ENCODE data around the gene SIGLEC11.
"Not testable (repeated sequence)": the region's sequence is repeated elsewhere in the genome, so short reads cannot be mapped to it uniquely, and the experiment has no call there.

Gene SIGLEC11

DNA sequence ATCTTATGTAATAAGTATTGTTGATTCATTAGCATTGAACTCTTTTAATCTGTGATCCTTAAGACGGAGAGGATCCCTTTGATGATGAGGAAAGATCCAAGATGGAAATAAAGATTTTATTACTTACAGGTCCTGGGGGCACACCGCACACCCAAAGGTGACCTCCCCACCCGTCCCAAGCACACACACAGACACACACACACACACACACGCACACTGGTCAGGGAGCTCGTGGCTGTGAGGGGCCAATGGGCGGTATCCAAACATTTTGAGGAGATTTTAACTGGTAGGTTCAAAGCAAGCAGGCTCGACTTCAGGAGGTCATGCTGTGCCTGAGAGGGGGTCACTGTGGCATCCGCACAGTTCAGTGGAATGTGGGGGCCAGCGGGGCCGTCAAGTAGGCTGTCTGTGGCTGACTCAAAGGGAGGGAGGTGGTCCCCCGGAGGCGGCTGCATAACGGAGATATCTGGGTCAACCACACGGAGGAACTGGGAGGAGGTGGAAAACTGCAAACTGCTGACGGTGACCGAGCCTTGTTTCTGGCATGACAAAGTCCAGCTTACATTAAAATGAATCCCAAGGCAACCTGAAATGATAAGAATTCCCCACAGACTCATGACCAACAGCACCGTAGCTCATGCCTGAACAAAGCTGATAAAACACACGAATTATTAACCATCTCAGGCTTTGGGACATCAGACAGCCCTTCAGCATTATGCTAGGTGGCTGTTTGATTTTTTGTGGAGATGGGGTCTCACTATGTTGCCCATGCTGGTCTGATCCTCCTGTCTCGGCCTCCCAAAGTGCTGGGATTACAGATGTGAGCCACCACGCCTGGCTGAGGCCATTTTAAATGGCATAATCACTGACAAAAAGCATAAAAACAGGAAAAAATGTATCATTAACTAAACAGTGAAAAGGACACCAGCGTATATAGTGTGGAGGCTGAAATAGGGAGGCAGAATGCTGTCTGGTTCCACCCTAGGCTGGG is 20.9 kb upstream of the SIGLEC11 start:
- no peak for DNase-seq (ENCODE audit: low read depth)

DNA sequence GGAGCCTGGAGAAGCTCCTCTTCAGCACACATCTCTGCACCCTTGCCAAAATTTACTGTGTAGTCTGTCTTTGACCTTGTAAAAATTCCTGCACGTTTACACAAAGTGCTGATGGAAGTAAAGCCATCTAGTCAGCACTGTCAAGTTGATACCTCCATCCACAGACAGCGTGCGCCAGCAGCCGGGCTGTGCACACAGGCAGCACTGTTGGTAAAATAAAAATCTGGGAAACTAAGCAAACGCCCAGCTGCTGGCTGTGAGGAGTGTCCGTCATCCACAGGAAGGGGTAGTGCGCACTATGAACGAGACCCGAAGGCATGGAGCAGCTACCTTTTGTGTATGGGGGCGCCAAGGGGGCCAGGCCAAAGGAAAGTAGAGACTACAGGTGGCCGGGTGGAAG is 17.4 kb upstream of the SIGLEC11 start:
- no peak for DNase-seq (ENCODE audit: low read depth)

DNA sequence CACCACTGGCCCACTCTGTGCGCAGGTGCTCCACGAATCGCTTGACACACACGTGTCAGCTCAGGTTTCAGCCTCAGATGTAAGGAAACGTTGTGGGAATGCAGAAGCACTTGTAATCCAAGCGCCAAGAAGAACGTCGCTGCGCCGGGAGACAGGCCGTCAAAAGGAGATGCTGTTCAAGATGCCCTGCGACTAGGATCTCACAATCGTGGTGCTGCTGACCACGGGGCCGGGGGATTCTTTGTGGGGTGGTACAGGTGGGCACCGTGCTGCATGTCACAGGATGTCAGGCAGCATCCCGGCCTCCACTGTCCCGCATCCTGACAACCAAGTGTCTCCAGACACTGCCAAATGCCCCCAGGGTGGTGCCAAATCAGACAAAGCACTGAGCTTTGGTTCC is 16.9 kb upstream of the SIGLEC11 start:
- no peak for DNase-seq (ENCODE audit: low read depth)

DNA sequence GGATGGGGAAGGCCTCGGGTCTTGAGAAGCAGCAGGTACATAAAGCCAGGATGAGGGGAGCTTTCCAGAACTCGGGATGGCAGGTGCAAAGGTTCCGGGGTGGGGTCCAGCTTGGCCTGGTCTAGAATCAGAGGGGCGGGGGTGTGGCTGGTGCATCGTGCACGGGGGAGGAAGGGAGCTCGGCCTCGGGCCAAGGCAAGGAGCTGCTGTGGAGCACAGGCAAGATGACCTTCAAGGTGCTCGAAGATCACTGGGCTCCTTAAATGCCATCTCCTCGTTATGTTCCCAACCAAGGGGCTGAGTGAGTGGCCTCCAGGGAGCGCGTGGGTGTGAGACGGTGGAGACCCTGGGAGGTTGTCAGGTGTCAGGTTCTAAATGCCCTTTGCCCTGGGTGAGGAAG is 16.1 kb upstream of the SIGLEC11 start:
- DNase-seq (ENCODE audit: low read depth) = no peak

DNA sequence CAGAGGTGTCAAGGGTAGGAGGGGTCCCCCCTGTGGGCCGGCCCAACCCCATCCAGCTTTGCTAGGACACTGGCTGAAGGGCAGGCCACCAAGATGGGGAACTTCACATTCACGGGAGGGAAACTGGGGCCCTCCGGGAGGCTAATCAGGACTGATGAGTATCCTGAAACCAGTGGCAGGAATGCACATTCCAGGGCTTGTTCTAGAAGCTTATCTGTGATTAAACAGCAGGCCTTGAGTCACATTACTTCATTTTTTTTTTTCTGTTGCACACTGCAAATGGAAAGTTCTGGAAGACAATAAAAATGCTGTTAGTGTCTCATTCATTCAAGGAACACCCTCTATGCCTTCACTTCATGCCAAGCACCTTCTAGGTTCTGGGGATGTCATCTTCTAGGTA is 15.5 kb upstream of the SIGLEC11 start:
- no peak for DNase-seq (ENCODE audit: low read depth)

DNA sequence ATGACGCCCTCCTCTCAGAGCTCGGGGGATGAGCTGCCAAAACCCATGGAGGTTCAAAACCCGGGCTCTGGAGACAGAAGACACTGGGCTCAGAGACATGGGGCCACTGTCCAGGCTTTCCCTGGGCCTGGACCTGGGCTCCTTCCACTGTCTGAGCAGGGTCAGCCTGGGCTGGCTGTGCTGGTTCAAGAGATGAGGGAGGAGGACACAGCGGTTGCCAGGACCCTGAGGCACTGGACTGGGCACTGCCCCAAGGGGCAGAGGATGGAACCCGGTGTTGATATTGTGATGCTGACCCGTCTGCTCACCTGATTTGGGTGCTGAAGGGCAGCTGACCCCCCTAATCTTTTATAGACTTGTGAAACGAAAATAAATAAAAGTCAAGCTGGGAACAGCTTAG is 14.1 kb upstream of the SIGLEC11 start:
- no peak for DNase-seq (ENCODE audit: low read depth)

DNA sequence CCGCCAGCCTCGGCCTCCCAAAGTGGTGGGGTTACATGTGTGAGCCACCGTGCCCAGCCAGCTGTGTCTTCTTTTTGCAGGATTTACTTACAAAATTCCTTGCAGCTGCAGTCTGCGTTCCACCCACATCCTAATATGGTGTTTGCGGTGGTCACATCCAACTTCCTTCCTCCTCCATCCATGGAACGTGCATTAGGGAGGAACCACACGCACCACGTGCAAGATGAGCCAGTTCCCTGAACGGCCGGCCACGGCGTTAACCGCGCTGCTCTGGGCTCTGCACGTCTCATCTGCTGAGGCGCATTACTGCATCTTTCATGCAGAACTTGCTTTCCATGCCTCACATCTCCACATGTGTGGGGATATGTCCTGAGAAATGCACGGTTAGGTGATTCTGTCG is 13.0 kb upstream of the SIGLEC11 start:
- DNase-seq (ENCODE audit: low read depth) = no peak

DNA sequence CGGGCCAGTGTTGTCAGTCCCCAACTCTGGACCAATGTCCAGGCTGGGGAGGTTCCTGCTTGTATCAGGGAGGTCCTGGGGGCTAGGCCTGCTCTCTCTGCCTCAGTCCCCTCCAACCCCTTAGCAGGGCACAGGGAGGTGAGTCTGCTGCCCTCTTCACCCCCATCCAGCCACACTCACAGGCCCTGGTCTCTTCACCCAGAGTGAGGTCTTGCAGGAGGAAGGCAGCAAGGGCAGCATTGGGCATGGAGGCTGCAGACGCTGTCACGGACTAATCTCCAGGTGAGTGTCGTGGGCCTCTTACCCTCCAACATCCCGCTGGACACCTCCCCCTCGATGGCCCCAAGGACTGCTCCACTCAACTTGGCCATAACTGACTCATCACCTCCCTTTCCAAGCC is 11.9 kb upstream of the SIGLEC11 start:
- DNase-seq (ENCODE audit: low read depth) = no peak

DNA sequence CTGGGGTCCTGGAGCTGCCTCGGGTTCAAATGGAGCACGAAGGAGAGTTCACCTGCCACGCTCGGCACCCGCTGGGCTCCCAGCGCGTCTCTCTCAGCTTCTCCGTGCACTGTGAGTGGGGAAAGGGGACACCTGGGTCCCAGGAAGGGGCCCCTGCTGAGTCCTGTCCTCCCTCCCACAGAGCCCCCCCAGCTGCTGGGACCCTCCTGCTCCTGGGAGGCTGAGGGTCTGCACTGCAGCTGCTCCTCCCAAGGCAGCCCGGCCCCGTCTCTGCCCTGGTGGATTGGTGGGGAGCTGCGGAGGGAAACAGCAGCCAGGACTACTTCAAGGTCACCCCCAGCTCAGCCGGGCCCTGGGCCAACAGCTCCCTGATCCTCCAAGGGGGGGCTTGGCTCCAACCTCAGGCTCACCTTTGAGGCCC is 11.0 kb upstream of the SIGLEC11 start:
- no peak for DNase-seq (ENCODE audit: low read depth)

DNA sequence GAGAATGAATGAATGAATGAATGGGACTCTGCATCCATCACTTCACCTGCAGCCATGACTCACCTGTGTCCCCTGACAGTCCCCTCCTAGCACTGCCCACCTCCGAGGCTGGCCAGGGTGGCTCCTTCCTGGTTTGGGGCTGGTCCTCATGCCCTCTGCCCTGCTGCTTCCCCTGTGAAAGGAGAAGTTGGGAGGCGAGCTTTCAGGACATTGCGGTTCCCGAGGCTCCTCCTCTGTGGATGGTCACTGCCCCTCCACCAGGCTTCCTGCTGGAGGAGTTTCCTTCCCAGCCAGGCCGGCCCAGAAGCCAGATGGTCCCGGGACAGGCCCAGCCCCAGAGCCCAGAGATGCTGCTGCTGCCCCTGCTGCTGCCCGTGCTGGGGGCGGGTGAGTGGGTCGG is 8.4 kb upstream of the SIGLEC11 start:
- not testable (repeated sequence) for DNase-seq (ENCODE audit: low read depth)

DNA sequence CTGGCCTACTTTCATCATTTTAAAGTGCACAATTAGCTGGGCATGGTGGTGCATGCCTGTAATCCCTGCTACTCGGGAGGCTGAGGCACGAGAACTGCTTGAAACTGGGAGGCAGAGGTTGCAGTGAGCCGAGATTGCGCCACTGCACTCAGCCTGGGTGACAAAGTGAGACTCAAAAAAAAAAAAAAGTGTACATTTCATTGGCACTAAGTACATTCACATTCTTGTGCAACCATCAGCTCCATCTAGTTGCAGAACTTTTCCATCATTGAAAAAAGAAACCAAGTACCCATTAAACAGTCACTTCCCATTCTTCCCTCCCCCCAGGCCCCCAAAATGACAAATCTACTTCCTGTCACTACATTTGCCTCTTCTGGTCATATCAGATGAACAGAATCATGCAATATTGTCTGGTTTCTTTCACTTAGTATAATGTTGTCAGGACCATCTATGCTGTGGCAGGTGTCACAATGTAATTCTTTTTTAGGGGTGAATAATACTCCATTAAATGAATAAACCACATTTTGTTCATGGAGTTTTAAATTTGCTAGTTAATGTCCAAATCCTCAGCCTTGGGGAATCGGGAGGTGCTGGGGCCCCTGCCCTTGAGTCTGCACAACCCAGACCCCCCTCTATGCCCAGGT is 7.4 kb upstream of the SIGLEC11 start:
- no peak for DNase-seq (ENCODE audit: low read depth)

DNA sequence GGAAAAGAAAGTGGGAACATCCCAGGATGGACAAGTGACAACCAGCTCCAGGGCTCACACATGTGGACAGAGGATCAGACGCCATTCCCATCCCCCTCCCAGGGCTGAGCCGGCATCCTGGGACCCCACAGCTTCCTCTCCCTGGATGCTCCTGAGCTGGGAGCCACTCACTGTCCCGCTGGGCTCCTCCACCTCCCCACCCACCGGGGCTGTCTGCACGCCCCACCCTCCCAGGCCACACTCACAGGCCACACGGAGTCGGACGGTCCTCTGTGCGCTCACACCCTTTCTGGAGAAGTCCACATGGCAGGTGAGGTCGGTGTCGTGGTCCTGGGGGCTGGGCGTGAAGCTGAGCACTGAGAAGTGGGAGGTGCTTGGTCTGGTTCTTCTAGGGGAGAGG is 1.1 kb downstream of the SIGLEC11 start:
- not testable (repeated sequence) for DNase-seq (ENCODE audit: low read depth)

DNA sequence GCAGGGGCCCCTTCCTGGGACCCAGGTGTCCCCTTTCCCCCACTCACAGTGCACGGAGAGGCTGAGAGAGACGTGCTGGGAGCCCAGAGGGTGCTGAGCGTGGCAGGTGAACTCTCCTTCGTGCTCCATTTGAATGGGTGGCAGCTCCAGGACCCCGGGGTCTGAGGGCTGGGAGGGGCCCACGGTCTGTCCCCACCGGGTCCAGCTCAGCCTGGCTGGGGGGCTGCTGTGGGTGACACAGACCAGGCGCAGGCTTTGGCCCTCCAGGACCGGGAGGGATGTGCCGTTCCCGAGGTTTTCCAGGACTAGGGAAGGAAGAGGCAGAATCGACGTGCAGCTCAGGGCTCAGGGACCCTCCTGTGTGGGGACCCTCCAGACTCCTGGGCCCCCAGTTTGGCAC is 2.4 kb downstream of the SIGLEC11 start:
- not testable (repeated sequence) for DNase-seq (ENCODE audit: low read depth)

DNA sequence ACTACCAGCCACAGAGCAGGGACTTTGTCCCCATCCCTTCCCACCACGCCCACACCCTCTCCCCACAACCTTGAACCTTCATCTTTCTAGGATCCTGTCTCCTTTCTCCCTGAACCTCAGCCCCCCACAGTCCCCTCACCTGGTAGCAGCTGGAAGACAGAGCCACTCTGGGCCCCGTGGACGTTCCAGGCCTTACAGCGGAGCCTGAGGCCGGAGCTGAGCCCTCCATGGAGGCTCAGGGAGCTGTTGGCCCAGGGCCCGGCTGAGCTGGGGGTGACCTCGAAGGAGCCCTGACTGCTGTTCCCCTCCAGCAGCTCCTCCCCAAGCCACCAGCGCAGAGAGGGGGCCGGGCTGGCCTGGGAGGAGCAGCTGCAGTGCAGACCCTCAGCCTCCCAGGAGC is 2.8 kb downstream of the SIGLEC11 start:
- DNase-seq (ENCODE audit: low read depth) = not testable (repeated sequence)

DNA sequence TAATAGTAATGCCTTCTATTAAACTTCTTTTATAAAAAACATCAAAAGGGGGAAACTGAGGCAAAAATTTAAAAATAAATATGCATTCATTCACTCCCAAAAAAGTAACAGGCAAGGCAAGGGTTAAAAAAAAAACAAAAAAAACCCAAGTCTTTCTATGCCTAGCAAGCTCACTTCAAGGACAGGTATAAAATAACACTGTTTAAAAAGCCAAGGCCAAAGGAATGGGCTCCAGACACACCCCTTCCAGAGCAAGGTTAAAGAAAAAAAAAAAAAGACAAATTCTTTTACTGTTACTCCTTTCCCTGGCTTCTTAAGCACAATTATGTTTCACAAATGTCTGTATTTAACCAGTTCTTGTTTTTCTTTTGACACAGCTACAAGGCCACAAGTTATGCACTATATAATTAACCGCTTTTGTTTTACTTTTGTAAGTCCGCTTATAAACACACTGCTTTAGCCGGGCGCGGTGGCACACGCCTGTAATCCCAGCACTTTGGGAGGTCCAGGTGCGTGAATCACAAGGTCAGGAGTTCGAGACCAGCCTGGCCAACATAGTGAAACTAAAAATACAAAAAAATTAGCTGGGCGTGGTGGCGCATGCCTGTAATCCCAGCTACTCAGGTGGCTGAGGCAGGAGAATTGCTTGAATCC is 3.6 kb downstream of the SIGLEC11 start:
- DNase-seq (ENCODE audit: low read depth) = no peak

DNA sequence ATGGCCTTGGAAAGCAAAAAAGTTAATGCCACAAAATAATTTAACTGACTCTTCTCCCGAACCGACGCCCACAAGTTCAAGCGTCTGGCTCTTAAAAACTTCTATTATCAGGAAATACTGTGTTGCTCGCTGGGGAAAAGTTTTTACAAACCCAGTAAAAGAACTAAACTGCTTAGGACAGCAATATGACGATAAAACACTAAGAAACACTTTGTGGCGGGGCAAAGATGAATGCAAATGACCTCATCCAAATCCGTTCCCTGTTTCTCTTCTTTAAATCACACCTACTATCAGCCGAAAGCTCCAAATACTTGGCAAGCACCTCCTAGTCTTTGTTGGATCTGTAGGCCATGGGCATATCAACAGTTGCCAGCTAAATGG is 4.9 kb downstream of the SIGLEC11 start:
- no peak for DNase-seq (ENCODE audit: low read depth)

DNA sequence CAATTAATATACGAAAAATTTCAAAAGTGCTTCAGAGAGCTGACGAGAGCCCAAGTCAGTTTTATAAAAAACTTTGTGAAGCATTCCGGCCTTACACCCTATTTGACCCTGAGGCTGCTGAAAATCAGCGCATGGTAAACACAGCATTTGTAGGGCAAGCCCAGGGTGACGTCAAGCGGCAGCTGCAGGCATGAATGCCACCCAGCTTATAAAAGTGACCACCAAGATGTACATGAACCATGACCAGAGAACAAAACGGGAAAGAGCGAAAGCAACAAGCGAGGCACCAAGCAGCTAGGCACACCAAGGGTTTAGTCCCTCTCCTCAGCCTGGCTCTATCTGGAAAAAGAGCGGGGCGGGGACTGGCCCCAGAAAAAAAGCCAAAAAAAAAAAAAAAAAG is 6.0 kb downstream of the SIGLEC11 start:
- no peak for DNase-seq (ENCODE audit: low read depth)

DNA sequence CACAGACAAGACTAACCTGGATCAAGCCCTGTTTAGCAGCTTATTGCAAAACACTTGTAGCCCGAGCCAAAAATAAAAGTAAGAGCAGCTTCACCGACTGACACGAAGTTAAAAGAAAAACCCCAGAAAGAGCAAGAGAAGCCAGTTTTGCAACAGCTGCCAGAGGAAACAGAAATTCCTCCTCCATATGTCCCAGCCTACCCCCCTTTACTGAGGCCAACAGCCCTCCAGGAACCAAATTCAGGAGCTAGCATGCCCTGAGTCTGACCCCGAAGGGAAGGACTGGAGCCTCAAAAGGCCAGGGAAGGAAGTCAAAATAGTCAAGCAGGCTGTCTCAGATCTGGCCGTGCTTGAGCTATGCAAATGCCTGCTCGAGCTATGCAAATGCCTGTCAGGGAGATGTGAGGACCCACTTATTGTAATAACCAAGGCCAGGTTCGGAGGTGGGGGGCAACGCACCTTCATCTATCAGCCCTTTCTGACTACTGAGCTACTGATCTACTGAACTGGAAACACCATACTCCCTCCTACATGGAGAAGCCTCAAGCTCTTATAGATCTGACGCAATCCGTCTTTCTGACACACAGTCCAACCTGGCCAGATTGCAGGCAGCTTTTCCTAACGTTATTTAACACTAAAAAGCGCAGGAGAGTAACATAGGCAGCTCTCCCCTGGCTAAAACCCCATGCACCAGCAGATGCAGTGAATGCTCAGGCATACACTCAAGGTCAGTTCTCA is 6.7 kb downstream of the SIGLEC11 start:
- no peak for DNase-seq (ENCODE audit: low read depth)

DNA sequence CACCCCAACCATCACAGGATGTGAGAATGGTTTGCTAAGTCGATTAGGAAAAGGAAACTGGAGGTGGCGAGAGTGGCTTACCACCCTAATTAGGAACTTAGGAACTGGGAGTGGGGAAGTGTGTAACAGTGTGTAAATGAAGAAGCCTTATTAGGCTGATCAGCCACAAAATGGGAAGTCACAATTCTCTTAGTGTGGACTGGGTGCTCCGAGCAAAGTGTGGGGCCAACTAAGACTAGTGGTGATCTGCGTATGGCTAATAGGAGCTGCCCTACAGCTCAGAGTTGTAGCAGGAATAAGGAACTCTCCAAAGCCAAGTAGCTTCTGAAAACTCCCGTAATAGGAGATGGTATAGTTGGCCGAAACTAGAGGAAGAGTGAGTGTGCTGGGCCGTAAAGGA is 7.6 kb downstream of the SIGLEC11 start:
- DNase-seq (ENCODE audit: low read depth) = no peak

DNA sequence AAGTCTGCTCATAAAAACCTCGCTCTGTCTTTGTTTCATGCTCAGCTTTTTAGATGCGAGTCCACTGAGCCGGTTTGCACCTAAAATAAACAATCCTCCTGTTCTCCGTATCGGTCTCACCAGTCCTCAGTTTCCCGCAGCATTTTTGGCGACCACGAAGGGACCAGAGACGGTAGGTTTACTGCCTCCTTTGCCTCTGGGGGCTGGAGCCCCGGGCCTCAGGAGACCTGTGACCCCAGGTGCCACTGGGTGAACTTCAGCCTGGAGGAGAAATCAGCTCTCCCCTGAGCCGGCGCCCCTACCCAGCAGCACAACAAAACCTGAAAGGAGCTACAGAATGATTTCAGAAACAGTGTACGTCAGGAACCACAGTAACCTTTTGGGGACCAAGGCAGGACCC is 8.1 kb downstream of the SIGLEC11 start:
- no peak for DNase-seq (ENCODE audit: low read depth)

DNA sequence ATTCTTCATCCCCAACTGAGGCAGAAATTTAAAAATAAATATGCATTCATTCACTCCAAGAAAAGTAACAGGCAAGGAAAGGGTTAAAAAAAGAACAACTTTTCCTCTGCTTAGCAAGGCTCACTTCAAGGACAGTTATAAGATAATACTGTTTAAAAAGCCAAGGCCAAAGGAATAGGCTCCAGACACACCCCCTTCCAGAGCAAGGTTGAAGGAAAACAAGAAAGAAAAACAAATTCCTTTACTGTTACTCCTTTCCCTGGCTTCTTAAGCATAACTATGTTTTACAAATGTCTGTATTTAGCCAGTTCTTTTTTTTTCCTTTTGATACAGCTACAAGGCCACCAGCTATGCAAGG is 8.5 kb downstream of the SIGLEC11 start:
- DNase-seq (ENCODE audit: low read depth) = no peak

DNA sequence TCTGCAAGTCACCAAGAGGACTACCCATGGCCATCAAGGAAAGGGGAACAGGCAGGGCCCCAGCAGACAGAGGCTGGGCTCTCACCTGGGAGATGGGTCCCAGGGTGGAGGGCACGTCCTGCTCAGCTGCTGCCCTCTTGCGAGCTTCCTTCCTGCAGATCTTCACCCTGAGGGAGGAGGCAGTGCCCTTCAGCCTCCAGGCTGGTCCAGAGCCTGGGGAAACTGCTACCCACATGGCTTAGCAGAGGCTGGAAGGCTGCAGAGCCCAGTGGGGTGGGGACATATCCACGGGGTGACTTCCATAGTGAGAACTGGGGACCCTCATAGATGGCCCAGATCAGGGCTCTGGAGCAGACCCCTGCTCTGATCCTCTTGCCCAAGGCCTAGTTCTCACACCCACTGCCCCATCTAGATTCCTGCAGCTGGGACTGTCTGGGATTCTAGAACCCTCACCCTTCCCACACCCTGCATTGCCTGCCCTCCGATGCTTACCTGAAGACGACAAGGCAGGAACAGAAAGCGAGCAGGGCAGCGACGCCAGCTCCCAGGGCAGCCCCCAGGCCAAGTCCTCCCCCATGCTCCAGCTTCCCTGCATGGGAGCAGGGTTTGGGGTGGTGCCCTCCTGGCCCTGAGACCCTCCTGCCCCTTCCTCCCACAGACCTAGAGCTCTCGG is 9.0 kb downstream of the SIGLEC11 start:
- DNase-seq (ENCODE audit: low read depth) = no peak
